Activated naive CD8-positive, alpha-beta T cell (primary cell): ENCODE data around the gene KCNK5.

Experiments
- H3K27ac Mint-ChIP-seq: one replicate; pipeline ENCODE4 v1.8.0; 2021; ENCODE audit warnings: mixed read lengths
- H3K27me3 Mint-ChIP-seq: one replicate; pipeline ENCODE4 v1.8.0; 2021; ENCODE audit warnings: mixed read lengths
- H3K36me3 Mint-ChIP-seq: one replicate; pipeline ENCODE4 v1.8.0; 2021; ENCODE audit warnings: mixed read lengths
- H3K4me1 Mint-ChIP-seq: one replicate; pipeline ENCODE4 v1.8.0; 2021; ENCODE audit warnings: low read depth, mixed read lengths
- H3K4me3 Mint-ChIP-seq: one replicate; pipeline ENCODE4 v1.8.0; 2021; ENCODE audit warnings: mild to moderate bottlenecking, mixed read lengths
- H3K9me3 Mint-ChIP-seq: one replicate; pipeline ENCODE4 v1.8.0; 2021; ENCODE audit warnings: low read depth, mixed read lengths

KCNK5 gene, protein sequence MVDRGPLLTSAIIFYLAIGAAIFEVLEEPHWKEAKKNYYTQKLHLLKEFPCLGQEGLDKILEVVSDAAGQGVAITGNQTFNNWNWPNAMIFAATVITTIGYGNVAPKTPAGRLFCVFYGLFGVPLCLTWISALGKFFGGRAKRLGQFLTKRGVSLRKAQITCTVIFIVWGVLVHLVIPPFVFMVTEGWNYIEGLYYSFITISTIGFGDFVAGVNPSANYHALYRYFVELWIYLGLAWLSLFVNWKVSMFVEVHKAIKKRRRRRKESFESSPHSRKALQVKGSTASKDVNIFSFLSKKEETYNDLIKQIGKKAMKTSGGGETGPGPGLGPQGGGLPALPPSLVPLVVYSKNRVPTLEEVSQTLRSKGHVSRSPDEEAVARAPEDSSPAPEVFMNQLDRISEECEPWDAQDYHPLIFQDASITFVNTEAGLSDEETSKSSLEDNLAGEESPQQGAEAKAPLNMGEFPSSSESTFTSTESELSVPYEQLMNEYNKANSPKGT

DNA sequence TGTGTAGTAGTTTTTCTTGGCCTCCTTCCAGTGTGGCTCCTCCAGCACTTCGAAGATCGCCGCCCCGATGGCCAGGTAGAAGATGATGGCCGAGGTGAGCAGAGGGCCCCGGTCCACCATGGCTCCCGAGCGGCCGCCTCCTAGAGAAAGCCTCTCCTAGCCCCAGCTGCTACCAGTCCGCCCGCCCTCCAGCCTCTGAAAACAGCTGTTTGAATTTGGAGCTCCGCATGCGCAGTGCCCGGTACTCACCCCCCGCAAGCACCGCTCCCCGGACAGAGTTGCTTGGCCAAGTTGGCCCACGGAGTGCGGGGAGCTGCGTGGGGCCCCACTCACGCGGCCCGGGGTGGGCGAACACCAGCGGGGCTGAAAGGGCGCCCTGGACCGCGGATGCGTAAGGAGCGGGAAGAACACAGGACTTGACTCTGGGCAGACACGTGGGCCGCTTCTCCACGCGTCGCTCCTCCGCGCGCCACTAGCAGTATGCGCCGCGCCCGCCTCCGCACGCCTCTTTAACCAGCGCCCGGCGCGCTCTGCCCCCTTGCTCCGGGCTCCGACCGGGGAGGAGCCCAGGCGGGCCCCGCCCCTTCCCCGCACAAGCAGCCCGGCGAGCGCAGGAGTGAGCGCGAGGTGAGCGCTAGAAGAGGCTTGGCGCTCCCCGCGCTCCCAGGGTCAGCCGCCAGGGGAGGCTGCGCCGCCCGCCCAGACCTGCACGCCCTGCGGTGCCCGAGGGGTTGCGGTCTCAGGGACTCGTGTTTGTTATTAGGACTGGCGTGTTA lies at the start of gene KCNK5:
KCNK5 (minus strand) TSS at position 484 of the 776 bp plus-strand sequence; CDS start at position 120, 364 bp downstream.
- H3K27me3 Mint-ChIP-seq, result no peaks in the 10 kb centered on the region
- peaks cover 5% of the 10 kb centered on the region for H3K36me3 Mint-ChIP-seq
- H3K27ac Mint-ChIP-seq, result peak within 1 kb of the TSS; percentile 85
- peaks cover 46% of the 10 kb centered on the region for H3K4me1 Mint-ChIP-seq
- H3K9me3 Mint-ChIP-seq, result no peaks in the 10 kb centered on the region
- peak within 1 kb of the TSS; percentile 92 for H3K4me3 Mint-ChIP-seq

DNA sequence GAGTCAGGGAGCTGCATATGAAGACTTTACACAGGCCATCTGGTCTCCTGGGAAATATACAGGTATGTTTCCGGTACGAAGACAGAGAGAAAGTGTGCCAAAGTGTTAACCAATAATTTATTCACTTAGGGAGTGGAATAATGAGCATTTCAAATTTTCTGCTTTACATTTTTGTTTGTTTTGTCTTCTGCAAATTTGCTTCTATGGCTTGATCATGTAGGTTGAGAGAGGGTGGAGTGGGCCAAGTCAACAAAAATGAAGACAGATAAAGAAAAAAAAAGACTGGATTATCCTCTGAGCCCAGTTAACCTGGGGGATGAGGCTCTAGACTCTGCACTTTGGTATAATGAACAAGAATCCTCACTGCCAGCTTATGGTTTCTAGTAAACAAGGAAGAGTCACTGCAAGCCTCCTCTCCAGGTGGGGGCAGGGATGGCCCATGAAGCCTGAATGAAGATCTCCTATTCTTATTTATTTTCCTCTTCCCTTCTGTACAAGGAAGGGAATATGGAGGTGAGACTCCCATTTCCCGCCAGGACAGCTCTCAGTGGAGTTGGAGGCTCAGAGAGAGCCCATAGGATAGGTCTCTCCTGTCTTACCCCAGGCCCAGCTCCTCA lies 47.2 kb upstream of the KCNK5 start:
- Mint-ChIP-seq H3K9me3 (no peaks in the 10 kb centered on the region), H3K27me3 (peaks cover 2% of the 10 kb centered on the region), H3K4me3 (no peak overlapping the region)

DNA sequence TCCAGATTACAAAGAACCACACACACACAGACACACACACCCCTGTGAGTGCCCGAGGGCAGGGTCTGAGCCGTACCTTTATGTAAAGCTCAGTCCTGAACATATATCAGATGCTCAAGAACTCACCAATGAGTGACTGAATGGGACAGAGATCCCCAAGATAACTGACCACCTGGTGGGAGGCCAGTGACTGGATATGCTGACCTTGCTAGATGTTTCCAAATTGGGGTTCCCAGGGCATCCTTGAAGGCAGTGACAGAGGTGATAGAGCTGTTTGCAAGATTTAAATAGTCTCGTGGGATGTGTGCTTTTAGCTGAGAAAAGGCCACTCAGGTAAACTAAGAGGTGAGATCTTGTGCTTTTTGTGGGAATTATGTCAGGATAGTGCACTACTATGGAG lies 45.6 kb upstream of the KCNK5 start:
- H3K36me3 Mint-ChIP-seq, result no peaks in the 10 kb centered on the region
- H3K27ac Mint-ChIP-seq, result no peak overlapping the region
- no peaks in the 10 kb centered on the region for H3K4me1 Mint-ChIP-seq
- H3K9me3 Mint-ChIP-seq, result no peaks in the 10 kb centered on the region
- peaks cover 2% of the 10 kb centered on the region for H3K27me3 Mint-ChIP-seq
- H3K4me3 Mint-ChIP-seq, result no peak overlapping the region

More for the DNA sequence above, 47.2 kb upstream of the KCNK5 start:
- Mint-ChIP-seq H3K27ac (no peak overlapping the region), H3K36me3 (no peaks in the 10 kb centered on the region), H3K4me1 (no peaks in the 10 kb centered on the region)

DNA sequence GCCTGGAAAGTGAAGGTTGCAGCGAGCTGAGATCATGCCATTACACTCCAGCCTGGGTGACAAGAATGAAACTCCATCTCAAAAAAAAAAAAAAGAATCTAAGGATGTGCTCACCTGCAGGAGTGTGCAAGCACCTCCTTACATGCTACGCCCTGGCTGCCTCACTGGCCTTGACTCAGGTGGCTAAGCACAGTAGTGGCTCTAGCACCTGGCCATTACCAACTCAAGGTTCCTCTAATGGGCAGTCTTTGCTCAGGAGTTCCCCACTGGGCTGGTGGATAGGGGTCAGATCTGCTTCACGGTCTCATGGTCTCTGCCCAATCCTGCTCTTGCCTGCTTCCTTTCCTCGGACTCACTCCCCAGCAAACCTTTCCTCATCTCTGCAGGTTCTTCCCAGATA lies 45.2 kb upstream of the KCNK5 start:
- no peaks in the 10 kb centered on the region for H3K4me1 Mint-ChIP-seq
- no peaks in the 10 kb centered on the region for H3K36me3 Mint-ChIP-seq
- no peaks in the 10 kb centered on the region for H3K9me3 Mint-ChIP-seq
- peaks cover 2% of the 10 kb centered on the region for H3K27me3 Mint-ChIP-seq
- H3K27ac Mint-ChIP-seq, result no peak overlapping the region
- H3K4me3 Mint-ChIP-seq, result no peak overlapping the region

DNA sequence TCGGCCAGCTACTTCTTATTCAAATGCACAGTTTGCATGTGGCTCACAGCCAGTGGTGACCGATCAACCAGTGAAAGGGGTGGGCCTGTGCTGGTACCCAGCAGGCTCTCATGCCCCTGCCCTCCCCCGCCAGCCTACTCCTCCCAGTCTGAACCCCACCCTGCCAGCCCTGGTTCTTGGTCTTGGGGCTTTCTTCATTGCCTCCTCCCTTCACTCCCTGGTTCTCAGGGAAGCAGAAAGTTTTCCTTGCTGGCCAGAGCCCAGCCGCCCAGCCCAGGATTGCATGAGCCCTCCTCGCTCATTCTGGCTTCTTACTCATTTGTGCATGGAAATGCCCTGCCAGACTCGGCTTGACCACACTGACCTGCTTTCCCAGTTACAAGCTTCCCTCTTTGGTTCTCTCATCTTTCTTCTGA lies 44.1 kb upstream of the KCNK5 start:
- H3K27ac Mint-ChIP-seq, result no peak overlapping the region
- peaks cover 2% of the 10 kb centered on the region for H3K27me3 Mint-ChIP-seq
- H3K36me3 Mint-ChIP-seq, result no peaks in the 10 kb centered on the region
- no peak overlapping the region for H3K4me3 Mint-ChIP-seq
- no peaks in the 10 kb centered on the region for H3K4me1 Mint-ChIP-seq
- H3K9me3 Mint-ChIP-seq, result no peaks in the 10 kb centered on the region

DNA sequence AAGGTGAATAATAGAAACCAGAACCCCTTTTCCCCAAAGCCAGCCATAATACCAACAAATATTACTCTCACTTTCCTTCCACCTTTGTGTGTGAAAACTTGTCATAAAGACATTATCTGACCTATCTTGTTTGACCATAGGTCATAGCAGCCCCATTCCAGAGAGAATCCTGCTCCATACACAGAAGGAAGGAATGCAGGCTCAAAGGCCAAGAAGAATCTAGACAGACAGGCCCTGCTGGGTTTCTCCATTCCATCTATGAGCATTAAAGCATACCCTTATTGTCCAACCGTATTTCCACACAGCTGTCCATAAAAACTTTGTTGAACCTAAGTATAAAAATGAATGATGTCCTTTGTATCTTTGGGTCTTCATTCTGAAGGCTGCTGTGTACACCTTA lies 40.7 kb upstream of the KCNK5 start:
- H3K36me3 Mint-ChIP-seq, result no peaks in the 10 kb centered on the region
- H3K9me3 Mint-ChIP-seq, result no peaks in the 10 kb centered on the region
- H3K4me3 Mint-ChIP-seq, result no peak overlapping the region
- no peak overlapping the region for H3K27ac Mint-ChIP-seq
- peaks cover 4% of the 10 kb centered on the region for H3K4me1 Mint-ChIP-seq
- H3K27me3 Mint-ChIP-seq, result no peaks in the 10 kb centered on the region

DNA sequence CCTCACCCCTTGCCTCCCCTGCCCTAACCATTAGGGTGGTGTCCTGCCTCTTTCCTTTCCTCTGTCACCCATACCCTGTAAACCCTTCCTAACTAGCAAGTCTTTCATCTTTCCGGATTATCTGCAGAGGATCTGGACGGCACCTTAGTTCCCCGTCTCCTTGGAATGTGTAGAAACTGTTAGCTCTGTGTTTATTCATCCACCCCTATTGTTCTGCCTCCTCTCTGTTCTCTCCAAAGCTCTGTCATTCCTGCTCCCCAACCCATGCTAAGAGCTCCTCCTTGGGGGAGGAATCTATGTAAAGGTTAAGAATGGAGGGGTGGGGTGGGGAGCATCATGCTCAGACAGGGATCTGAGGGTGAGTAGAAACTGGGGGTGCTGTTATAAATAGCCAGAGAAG lies 39.4 kb upstream of the KCNK5 start:
- H3K27ac Mint-ChIP-seq, result no peak overlapping the region
- no peaks in the 10 kb centered on the region for H3K36me3 Mint-ChIP-seq
- H3K4me3 Mint-ChIP-seq, result no peak overlapping the region
- peaks cover 6% of the 10 kb centered on the region for H3K4me1 Mint-ChIP-seq
- H3K27me3 Mint-ChIP-seq, result no peaks in the 10 kb centered on the region
- no peaks in the 10 kb centered on the region for H3K9me3 Mint-ChIP-seq

DNA sequence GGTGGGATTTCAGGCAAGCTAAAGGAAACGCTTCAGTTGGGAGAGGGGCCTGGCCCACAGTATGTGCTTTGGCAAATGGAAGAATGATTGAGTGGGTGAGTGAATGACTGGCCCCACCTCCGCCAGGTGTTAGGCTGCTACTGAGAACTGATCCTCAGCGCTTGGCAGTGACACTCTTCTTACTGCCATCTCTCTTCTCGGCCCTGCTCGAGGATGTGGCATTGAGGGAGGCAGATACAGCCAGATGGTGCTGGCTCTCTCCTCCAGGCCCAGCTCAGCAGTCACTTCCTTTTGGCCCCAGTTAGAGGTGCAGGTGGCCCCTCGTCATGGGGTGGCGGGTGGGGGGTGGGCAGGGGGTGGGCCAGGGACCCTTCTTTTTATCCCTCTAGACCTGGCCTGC lies 38.9 kb upstream of the KCNK5 start:
- Mint-ChIP-seq H3K36me3 (no peaks in the 10 kb centered on the region), H3K27ac (no peak overlapping the region), H3K27me3 (no peaks in the 10 kb centered on the region), H3K4me1 (peaks cover 11% of the 10 kb centered on the region), H3K4me3 (no peak overlapping the region), H3K9me3 (no peaks in the 10 kb centered on the region)

DNA sequence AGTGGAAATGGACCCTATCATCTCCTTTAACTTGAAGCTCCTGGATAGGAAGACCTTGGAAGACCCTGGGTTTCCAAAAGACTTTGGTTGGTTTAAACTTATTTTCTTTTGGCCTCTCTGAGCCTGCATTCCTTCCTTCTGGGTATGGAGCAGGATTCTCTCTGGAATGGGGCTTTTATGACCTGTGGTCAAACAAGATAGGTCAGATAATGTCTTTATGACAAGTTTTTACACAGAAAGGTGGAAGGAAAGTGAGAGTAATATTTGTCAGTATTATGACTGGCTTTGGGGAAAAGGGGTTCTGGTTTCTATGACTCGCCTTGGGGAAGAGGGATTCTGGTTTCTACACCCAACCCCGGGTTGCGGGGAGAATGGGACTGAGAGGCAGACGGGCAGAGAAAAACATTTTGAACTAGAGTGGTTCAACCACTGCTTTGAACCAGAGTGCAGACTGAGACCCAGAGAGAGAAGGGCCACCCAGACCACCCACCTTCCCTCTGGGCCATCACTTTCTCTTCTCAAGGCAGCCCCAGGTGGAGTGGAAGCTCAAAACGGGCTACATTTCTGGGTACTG lies 37.6 kb upstream of the KCNK5 start:
- H3K4me1 Mint-ChIP-seq, result peaks cover 13% of the 10 kb centered on the region
- H3K9me3 Mint-ChIP-seq, result no peaks in the 10 kb centered on the region
- H3K27ac Mint-ChIP-seq, result no peak overlapping the region
- H3K27me3 Mint-ChIP-seq, result peaks cover 2% of the 10 kb centered on the region
- no peaks in the 10 kb centered on the region for H3K36me3 Mint-ChIP-seq
- no peak overlapping the region for H3K4me3 Mint-ChIP-seq

DNA sequence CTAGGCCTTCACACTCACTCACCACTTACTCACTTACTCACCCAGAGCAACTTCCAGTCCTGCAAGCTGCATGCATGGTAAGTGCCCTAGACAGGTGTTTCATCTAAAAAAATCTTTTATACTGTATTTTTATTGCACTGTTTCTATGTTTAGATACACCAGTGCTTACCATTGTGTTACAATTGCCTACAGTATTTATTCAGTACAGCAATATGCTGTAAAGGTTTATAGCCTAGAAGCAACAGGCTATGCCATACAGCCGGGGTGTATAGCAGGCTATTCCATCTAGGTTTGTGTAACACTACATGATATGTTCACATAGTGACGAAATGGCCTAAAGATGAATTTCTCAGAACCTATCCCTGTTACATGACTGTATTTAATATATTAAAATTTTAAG lies 37.1 kb upstream of the KCNK5 start:
- H3K36me3 Mint-ChIP-seq, result no peaks in the 10 kb centered on the region
- H3K4me3 Mint-ChIP-seq, result no peak overlapping the region
- peaks cover 2% of the 10 kb centered on the region for H3K27me3 Mint-ChIP-seq
- peaks cover 13% of the 10 kb centered on the region for H3K4me1 Mint-ChIP-seq
- H3K27ac Mint-ChIP-seq, result no peak overlapping the region
- H3K9me3 Mint-ChIP-seq, result no peaks in the 10 kb centered on the region

DNA sequence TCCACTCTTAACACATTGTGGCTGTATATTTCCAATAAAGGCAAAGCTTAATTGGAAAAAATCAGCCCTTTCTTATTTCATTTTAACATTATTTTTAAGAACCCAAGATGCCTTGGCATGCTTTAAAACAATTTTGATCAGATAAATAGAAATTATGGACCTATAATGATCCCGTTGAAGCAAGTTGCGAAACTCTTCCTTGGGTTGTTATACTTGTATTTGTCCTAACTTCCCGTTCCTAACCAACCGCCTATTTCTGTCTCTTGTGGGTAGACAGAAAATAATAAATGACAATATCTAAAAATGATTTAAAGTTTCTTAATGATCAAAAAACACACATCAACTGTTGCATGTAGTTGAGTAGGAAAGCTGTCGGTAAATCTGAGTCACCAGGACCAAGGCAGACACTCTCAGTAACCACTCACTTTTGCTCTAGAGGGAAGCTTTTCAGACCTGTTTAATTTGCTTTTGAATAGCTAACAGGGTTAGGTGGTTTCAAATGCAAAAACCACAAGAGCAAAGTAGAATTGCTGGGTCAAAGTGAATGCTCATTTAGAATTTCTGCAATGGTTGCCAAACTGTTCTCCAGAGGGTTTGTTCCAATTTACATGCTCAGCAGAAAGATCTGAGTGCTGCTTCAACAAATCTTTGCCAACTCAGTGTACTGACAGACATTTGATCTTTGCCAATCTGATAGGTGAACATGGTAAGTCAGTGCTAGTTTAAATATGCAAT lies 34.2 kb upstream of the KCNK5 start:
- peaks cover 4% of the 10 kb centered on the region for H3K27me3 Mint-ChIP-seq
- H3K4me3 Mint-ChIP-seq, result no peak overlapping the region
- H3K4me1 Mint-ChIP-seq, result peaks cover 13% of the 10 kb centered on the region
- peak overlapping the region; percentile 23 for H3K27ac Mint-ChIP-seq
- no peaks in the 10 kb centered on the region for H3K9me3 Mint-ChIP-seq
- no peaks in the 10 kb centered on the region for H3K36me3 Mint-ChIP-seq

DNA sequence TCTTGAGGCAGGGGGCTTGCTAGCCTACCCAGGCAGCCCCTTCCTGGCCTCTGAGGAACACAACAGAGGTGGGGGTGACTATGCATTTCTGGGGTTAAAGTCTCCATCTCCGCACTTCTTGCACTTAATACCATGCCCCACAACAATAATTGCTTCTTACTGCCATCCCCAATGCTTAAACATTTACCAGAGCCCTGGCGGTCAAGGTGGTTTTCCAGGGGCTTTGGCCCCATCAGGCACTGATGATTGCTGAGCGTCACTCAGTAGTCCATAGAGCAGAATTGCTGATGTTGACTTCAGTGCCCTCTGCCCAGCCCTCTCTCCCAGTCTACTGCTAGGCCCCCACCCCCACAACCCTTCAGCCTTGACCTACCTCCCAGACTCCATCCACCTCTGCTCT lies 32.5 kb upstream of the KCNK5 start:
- Mint-ChIP-seq H3K27me3 (peaks cover 5% of the 10 kb centered on the region), H3K9me3 (no peaks in the 10 kb centered on the region), H3K4me1 (peaks cover 10% of the 10 kb centered on the region), H3K27ac (no peak overlapping the region), H3K4me3 (no peak overlapping the region), H3K36me3 (no peaks in the 10 kb centered on the region)

DNA sequence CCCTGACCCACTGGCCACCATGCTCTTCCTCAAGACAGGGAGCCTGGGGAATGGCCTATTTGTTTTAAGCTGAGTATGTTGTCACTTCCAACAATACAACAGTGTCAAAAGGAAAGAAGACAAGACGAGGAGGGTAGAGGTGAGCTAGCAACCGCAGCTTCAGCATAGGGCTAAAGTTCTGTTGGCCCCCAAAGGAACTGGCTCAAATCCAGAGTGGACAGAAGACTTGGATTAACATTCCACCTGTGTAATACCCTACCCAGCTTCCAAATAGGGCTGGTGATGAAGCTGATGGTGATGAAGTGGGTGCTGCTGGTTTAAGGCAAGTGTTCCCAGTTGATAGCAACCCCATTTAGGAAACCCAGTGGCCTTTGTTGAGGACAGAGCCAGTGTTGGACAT lies 31.7 kb upstream of the KCNK5 start:
- Mint-ChIP-seq H3K4me1 (peaks cover 9% of the 10 kb centered on the region), H3K27me3 (peaks cover 5% of the 10 kb centered on the region), H3K36me3 (no peaks in the 10 kb centered on the region), H3K27ac (no peak overlapping the region), H3K9me3 (no peaks in the 10 kb centered on the region), H3K4me3 (no peak overlapping the region)

DNA sequence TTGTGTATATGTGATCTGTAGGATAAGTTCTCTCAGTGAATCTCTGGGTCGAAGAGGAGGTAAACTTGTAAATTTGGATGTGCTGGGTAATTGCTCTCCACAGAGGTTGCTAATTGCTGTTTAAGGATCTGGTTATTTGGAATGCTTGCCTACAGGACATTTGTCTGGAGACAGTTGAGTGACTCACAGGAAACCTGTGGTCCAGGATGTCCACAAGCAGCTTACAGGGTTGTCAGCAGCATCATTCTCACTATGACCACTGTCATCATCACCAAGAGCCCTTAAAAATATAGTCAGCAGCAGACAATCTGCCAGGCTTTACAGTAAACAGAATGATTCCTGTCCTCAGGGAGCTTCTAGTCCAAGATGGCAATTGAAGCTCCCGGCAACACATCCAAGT lies 31.2 kb upstream of the KCNK5 start:
- Mint-ChIP-seq H3K9me3 (no peaks in the 10 kb centered on the region), H3K27ac (no peak overlapping the region), H3K4me3 (no peak overlapping the region), H3K27me3 (peaks cover 5% of the 10 kb centered on the region), H3K36me3 (no peaks in the 10 kb centered on the region), H3K4me1 (peaks cover 9% of the 10 kb centered on the region)
